Thoracic aorta endothelial cell (primary cell): ENCODE data around the gene SLF1. TPM values are rescaled to one million over a fixed set of nuclear protein-coding genes. Genes with fewer than 3 reads are reported as not detected.

Source experiments
- total RNA-seq: library from RNA; depleted of rRNA; stranded (reverse); fragments of >200 nt; gene quantifications from 2 replicates; pipeline ENCODE4 v1.2.3, GENCODE V29; 2012

SLF1 gene
- 11.8 and 13.7 TPM in 2 replicates for total RNA-seq

DNA sequence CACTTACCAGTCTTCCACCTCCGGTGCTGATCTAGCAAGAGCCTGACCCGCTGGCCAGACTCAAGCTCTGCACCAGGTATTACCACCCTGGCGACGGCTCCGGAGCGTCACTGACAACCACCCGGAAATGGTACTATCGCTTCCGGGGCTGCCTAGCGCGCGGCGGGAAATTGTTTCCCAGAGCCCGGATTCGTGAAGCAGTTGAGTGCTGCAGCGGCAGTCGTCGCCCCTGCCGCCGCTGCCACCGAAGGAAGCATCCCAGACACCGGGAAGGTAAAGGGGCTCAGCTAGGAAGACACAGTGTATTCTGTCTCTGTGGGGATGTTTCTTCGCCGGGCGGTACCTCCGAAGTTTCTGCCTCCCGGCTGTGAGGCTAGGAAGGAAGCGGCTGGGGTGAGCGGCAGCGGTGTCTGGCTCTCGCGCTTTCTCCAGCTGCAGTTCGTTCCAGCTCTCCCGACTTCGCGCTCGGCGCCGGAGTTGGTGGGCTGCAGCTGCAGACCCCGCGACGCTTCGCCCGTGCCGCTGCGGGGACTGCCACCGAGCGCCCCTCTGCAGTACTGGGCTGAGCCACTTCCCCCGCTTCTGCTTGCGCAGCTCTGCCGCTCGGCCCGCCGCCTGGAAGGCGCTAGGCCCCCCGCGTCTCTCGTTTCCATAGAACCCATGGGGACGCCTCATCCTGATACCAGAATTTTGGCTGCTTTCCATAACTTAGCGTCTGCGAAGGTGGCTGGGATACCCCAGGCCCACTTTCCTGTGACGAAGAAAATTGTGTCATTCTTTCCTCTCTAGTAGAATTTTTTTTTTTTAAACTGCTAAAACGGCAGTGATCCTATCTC lies at the start of gene SLF1, which contains the start of gene KIAA0825:
TSS of gene SLF1 (plus strand) at position 177 of the 836 bp plus-strand sequence. CDS start 10,142 bp downstream, outside the sequence.
TSS of gene KIAA0825 (minus strand) at position 112 of the 836 bp plus-strand sequence. CDS start 81,478 bp downstream, outside the sequence.

Other genes with a start within 250 kb of the SLF1 start
- gene KIAA0825, start 65 bp upstream of the SLF1 start, total RNA-seq, result 2.8 TPM in 2 replicates